Measurements from ENCODE around the gene SH3GL2. TPM values are rescaled to one million over a fixed set of nuclear protein-coding genes. Genes with fewer than 3 reads are reported as not detected.

SH3GL2 gene
- total and polyA plus RNA-seq, 4 donors, result 0.06 to 0.08 TPM; not detected in 2

DNA sequence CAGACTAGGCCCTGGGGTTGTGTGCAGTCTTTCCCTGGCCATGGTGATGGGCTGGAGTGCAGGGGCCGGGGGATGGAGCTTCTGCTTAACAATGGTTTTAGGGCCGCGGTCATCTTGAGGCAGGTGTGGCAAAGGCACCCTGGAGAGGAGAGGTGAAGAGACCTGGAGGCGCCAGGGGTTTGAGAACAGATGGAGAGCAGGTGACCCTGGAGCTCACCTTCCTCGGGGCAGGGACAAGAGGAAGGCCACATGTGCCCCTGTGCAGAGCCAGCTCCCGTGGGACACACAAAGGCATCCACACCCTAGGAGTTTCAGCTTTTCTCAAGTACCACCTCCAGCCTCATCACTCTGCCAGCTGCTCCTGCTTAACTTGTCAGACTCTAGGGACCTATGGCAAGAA, 46.4 kb upstream of the SH3GL2 start:
- no peak overlapping the region for H3K9ac ChIP-seq (ENCODE audit: low read depth in 1 of 2, low read length in 2 of 2)
- no peaks in the 10 kb centered on the region for H3K27me3 ChIP-seq (ENCODE audit: control insufficient read depth in 4 of 4, insufficient read depth in 4 of 4, low read length in 3 of 4)
- no peaks in the 10 kb centered on the region for H3K36me3 ChIP-seq (ENCODE audit: control insufficient read depth in 4 of 4, insufficient read depth in 3 of 4, low read depth in 1 of 4, low read length in 3 of 4)
- 79% methylated on average over 6 of the region's 6 CpGs for WGBS
- no peaks in the 10 kb centered on the region for H3K9me3 ChIP-seq (ENCODE audit: control insufficient read depth in 4 of 4, low read length in 3 of 4)
- DNase-seq (ENCODE audit: low spot score), result no peak
- H3K27ac ChIP-seq (ENCODE audit: low read depth in 1 of 2, low read length in 2 of 2), result no peak overlapping the region
- H3K4me3 ChIP-seq (ENCODE audit: low read depth in 1 of 3, low read length in 3 of 3), result no peak overlapping the region
- peaks cover 0 to 3% (median 1%) of the 10 kb centered on the region in 4 donors for H3K4me1 ChIP-seq (ENCODE audit: control insufficient read depth in 4 of 4, insufficient read depth in 4 of 4, low read length in 3 of 4)
- TF ChIP-seq HNF4G (IDR thresholded peaks at IDR 0.05) (no peak), YY1 (IDR thresholded peaks at IDR 0.05) (no peak), NR2F2 (IDR thresholded peaks at IDR 0.05) (no peak), TAF1 (conservative IDR thresholded peaks at IDR 0.05) (no peak), FOXA1 (IDR thresholded peaks at IDR 0.05) (no peak), SP1 (IDR thresholded peaks at IDR 0.05) (no peak), HNF4A (conservative IDR thresholded peaks at IDR 0.05) (no peak), GABPA (IDR thresholded peaks at IDR 0.05 in 1 of 2, conservative IDR thresholded peaks at IDR 0.05 in 1 of 2) (no peak), JUND (IDR thresholded peaks at IDR 0.05) (no peak), FOXA2 (IDR thresholded peaks at IDR 0.05) (no peak), EGR1 (IDR thresholded peaks at IDR 0.05; ENCODE audit: low read depth in 2 of 2) (no peak)
- TF ChIP-seq, protein P1, sequence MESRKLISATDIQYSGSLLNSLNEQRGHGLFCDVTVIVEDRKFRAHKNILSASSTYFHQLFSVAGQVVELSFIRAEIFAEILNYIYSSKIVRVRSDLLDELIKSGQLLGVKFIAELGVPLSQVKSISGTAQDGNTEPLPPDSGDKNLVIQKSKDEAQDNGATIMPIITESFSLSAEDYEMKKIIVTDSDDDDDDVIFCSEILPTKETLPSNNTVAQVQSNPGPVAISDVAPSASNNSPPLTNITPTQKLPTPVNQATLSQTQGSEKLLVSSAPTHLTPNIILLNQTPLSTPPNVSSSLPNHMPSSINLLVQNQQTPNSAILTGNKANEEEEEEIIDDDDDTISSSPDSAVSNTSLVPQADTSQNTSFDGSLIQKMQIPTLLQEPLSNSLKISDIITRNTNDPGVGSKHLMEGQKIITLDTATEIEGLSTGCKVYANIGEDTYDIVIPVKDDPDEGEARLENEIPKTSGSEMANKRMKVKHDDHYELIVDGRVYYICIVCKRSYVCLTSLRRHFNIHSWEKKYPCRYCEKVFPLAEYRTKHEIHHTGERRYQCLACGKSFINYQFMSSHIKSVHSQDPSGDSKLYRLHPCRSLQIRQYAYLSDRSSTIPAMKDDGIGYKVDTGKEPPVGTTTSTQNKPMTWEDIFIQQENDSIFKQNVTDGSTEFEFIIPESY (IDR thresholded peaks at IDR 0.05), result no peak
- TF ChIP-seq, protein P2, sequence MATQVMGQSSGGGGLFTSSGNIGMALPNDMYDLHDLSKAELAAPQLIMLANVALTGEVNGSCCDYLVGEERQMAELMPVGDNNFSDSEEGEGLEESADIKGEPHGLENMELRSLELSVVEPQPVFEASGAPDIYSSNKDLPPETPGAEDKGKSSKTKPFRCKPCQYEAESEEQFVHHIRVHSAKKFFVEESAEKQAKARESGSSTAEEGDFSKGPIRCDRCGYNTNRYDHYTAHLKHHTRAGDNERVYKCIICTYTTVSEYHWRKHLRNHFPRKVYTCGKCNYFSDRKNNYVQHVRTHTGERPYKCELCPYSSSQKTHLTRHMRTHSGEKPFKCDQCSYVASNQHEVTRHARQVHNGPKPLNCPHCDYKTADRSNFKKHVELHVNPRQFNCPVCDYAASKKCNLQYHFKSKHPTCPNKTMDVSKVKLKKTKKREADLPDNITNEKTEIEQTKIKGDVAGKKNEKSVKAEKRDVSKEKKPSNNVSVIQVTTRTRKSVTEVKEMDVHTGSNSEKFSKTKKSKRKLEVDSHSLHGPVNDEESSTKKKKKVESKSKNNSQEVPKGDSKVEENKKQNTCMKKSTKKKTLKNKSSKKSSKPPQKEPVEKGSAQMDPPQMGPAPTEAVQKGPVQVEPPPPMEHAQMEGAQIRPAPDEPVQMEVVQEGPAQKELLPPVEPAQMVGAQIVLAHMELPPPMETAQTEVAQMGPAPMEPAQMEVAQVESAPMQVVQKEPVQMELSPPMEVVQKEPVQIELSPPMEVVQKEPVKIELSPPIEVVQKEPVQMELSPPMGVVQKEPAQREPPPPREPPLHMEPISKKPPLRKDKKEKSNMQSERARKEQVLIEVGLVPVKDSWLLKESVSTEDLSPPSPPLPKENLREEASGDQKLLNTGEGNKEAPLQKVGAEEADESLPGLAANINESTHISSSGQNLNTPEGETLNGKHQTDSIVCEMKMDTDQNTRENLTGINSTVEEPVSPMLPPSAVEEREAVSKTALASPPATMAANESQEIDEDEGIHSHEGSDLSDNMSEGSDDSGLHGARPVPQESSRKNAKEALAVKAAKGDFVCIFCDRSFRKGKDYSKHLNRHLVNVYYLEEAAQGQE (IDR thresholded peaks at IDR 0.05), result no peak
- TF ChIP-seq, protein P3, sequence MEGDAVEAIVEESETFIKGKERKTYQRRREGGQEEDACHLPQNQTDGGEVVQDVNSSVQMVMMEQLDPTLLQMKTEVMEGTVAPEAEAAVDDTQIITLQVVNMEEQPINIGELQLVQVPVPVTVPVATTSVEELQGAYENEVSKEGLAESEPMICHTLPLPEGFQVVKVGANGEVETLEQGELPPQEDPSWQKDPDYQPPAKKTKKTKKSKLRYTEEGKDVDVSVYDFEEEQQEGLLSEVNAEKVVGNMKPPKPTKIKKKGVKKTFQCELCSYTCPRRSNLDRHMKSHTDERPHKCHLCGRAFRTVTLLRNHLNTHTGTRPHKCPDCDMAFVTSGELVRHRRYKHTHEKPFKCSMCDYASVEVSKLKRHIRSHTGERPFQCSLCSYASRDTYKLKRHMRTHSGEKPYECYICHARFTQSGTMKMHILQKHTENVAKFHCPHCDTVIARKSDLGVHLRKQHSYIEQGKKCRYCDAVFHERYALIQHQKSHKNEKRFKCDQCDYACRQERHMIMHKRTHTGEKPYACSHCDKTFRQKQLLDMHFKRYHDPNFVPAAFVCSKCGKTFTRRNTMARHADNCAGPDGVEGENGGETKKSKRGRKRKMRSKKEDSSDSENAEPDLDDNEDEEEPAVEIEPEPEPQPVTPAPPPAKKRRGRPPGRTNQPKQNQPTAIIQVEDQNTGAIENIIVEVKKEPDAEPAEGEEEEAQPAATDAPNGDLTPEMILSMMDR (IDR thresholded peaks at IDR 0.05; ENCODE audit: low read depth, low read length, missing input control), result no peak
- TF ChIP-seq, protein P4, sequence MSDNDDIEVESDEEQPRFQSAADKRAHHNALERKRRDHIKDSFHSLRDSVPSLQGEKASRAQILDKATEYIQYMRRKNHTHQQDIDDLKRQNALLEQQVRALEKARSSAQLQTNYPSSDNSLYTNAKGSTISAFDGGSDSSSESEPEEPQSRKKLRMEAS (IDR thresholded peaks at IDR 0.05), result no peak
- TF ChIP-seq, protein P5, sequence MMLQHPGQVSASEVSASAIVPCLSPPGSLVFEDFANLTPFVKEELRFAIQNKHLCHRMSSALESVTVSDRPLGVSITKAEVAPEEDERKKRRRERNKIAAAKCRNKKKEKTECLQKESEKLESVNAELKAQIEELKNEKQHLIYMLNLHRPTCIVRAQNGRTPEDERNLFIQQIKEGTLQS (IDR thresholded peaks at IDR 0.05), result no peak

DNA sequence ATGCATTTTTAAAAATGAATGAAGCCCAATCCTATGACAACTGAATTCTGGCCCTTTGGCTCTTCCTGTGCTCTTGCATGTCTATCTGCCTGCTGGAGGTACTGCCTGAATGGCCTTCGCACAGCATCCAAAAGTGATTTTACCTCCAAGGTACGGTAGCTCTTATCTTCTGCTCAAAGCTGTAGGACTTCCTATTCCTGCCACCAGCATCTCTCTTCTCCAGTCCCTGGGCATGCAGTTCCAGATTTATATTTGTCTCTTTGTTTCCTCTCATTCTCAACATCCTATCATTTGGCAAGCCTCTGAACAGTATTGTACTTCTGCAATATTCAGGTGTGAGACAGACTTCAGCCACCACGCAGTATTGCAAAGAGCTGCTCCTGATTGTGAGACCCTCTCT, 43.7 kb upstream of the SH3GL2 start:
- TF ChIP-seq HNF4G (IDR thresholded peaks at IDR 0.05) (no peak), TAF1 (conservative IDR thresholded peaks at IDR 0.05) (no peak), FOXA2 (IDR thresholded peaks at IDR 0.05) (no peak), JUND (IDR thresholded peaks at IDR 0.05) (no peak), GABPA (IDR thresholded peaks at IDR 0.05 in 1 of 2, conservative IDR thresholded peaks at IDR 0.05 in 1 of 2) (no peak), HNF4A (conservative IDR thresholded peaks at IDR 0.05) (no peak), EGR1 (IDR thresholded peaks at IDR 0.05; ENCODE audit: low read depth in 2 of 2) (no peak)
- TF ChIP-seq, protein P5 (IDR thresholded peaks at IDR 0.05), result no peak
- TF ChIP-seq, protein P3 (IDR thresholded peaks at IDR 0.05; ENCODE audit: low read depth, low read length, missing input control), result no peak
- H3K27me3 ChIP-seq (ENCODE audit: control insufficient read depth in 4 of 4, insufficient read depth in 4 of 4, low read length in 3 of 4), result no peaks in the 10 kb centered on the region
- no peaks in the 10 kb centered on the region for H3K9me3 ChIP-seq (ENCODE audit: control insufficient read depth in 4 of 4, low read length in 3 of 4)

More for the DNA sequence above, 43.7 kb upstream of the SH3GL2 start:
- DNase-seq (ENCODE audit: low spot score), result no peak
- peaks cover 0 to 3% (median 1%) of the 10 kb centered on the region in 4 donors for H3K4me1 ChIP-seq (ENCODE audit: control insufficient read depth in 4 of 4, insufficient read depth in 4 of 4, low read length in 3 of 4)
- H3K27ac ChIP-seq (ENCODE audit: low read depth in 1 of 2, low read length in 2 of 2), result no peak overlapping the region
- no peaks in the 10 kb centered on the region for H3K36me3 ChIP-seq (ENCODE audit: control insufficient read depth in 4 of 4, insufficient read depth in 3 of 4, low read depth in 1 of 4, low read length in 3 of 4)
- WGBS, result 88% methylated on average over 3 of the region's 3 CpGs
- H3K4me3 ChIP-seq (ENCODE audit: low read depth in 1 of 3, low read length in 3 of 3), result no peak overlapping the region
- no peak overlapping the region for H3K9ac ChIP-seq (ENCODE audit: low read depth in 1 of 2, low read length in 2 of 2)

All from liver (tissue), 9 donors.